Nephron progenitor cell (in vitro differentiated cells): ENCODE measurements around the gene HOXA9.

ENCODE experiments used
- DNase-seq: peaks from one replicate; pipeline ENCODE4 v3.0.0; 2021
- H3K27ac Mint-ChIP-seq: 2 replicates; pipeline ENCODE4 v1.8.0; 2021; ENCODE audit warnings: mild to moderate bottlenecking, moderate library complexity, mixed read lengths
- H3K27me3 Mint-ChIP-seq: 2 replicates; pipeline ENCODE4 v1.8.0; 2021; ENCODE audit warnings: mild to moderate bottlenecking, low read depth, mixed read lengths; ENCODE audit not compliant: poor library complexity
- H3K36me3 Mint-ChIP-seq: 2 replicates; pipeline ENCODE4 v1.8.0; 2021; ENCODE audit warnings: low read depth, mixed read lengths
- H3K4me1 Mint-ChIP-seq: 2 replicates; pipeline ENCODE4 v1.8.0; 2021; ENCODE audit warnings: mixed read lengths
- H3K4me3 Mint-ChIP-seq: 2 replicates; pipeline ENCODE4 v1.8.0; 2021; ENCODE audit warnings: mild to moderate bottlenecking, moderate library complexity, mixed read lengths
- H3K9me3 Mint-ChIP-seq: 2 replicates; pipeline ENCODE4 v1.8.0; 2021; ENCODE audit warnings: mild to moderate bottlenecking, moderate library complexity, mixed read lengths
- CTCF ChIP-seq: fragments of 200-600 bp; sonication (generic); IDR thresholded peaks from 2 replicates; pipeline ENCODE4 v1.5.0; 2021; ENCODE audit warnings: antibody characterized with exemption

The HOXA9 gene

GRCh38 chr7:27202018-27202861, 36.9 kb upstream of the HOXA9 start:
- DNase-seq, result no peak
- H3K4me1 Mint-ChIP-seq, result peaks cover 26% of the 10 kb centered on the region
- no peaks in the 10 kb centered on the region for H3K36me3 Mint-ChIP-seq
- H3K4me3 Mint-ChIP-seq, result no peak overlapping the region
- TF ChIP-seq CTCF, result no peak
- H3K27ac Mint-ChIP-seq, result no peak overlapping the region
- no peaks in the 10 kb centered on the region for H3K9me3 Mint-ChIP-seq
- peaks cover 97% of the 10 kb centered on the region for H3K27me3 Mint-ChIP-seq

- Mint-ChIP-seq H3K27me3 (peaks cover 97% of the 10 kb centered on the region), H3K4me1 (peaks cover 26% of the 10 kb centered on the region), H3K9me3 (no peaks in the 10 kb centered on the region), H3K4me3 (no peak overlapping the region), H3K36me3 (no peaks in the 10 kb centered on the region), H3K27ac (no peak overlapping the region)
- TF ChIP-seq CTCF, result no peak
- DNase-seq, result no peak
Measured at GRCh38 chr7:27201580-27202017, 36.3 kb upstream of the HOXA9 start.

GRCh38 chr7:27200761-27201579, 35.6 kb upstream of the HOXA9 start:
- no peak for DNase-seq
- TF ChIP-seq CTCF, result no peak
- Mint-ChIP-seq H3K27ac (no peak overlapping the region), H3K27me3 (peaks cover 97% of the 10 kb centered on the region), H3K4me3 (peak overlapping the region; percentile 74), H3K4me1 (peaks cover 25% of the 10 kb centered on the region), H3K36me3 (no peaks in the 10 kb centered on the region), H3K9me3 (no peaks in the 10 kb centered on the region)

- H3K27ac Mint-ChIP-seq, result no peak within 1 kb of the TSS
- peaks cover 97% of the 10 kb centered on the region for H3K27me3 Mint-ChIP-seq
- H3K4me1 Mint-ChIP-seq, result peaks cover 17% of the 10 kb centered on the region
- no peaks in the 10 kb centered on the region for H3K9me3 Mint-ChIP-seq
- no peaks in the 10 kb centered on the region for H3K36me3 Mint-ChIP-seq
- peak within 1 kb of the TSS; percentile 84 for H3K4me3 Mint-ChIP-seq
- peak; percentile 83 for DNase-seq
- no peak for TF ChIP-seq CTCF
Measured at GRCh38 chr7:27199849-27200760, 34.8 kb upstream of the HOXA9 start, which contains the start of gene HOXA13. HOXA13 (minus strand) TSS chr7:27200091; CDS start chr7:27200077, 14 bp downstream.

GRCh38 chr7:27198871-27199801, 33.8 kb upstream of the HOXA9 start:
- Mint-ChIP-seq H3K4me1 (peaks cover 12% of the 10 kb centered on the region), H3K27ac (no peak overlapping the region)
- TF ChIP-seq CTCF, result no peak

More at GRCh38 chr7:27198871-27199801, 33.8 kb upstream of the HOXA9 start:
- Mint-ChIP-seq H3K27me3 (peaks cover 97% of the 10 kb centered on the region), H3K9me3 (no peaks in the 10 kb centered on the region), H3K4me3 (peak overlapping the region; percentile 65), H3K36me3 (no peaks in the 10 kb centered on the region)
- peak; percentile 60 for DNase-seq
